ENCODE results near the gene ACR. TPM values are rescaled to one million over a fixed set of nuclear protein-coding genes. Genes with fewer than 3 reads are reported as not detected.

Gene ACR
- total and polyA plus RNA-seq, 4 donors, result 0.07 to 0.17 (median 0.12) TPM

- no peak for DNase-seq (ENCODE audit: low spot score)
- no peak overlapping the region for H3K27ac ChIP-seq (ENCODE audit: low read depth in 1 of 2, low read length in 2 of 2)
- no peak overlapping the region for H3K9ac ChIP-seq (ENCODE audit: low read depth in 1 of 2, low read length in 2 of 2)
- H3K27me3 ChIP-seq (ENCODE audit: control insufficient read depth in 4 of 4, insufficient read depth in 4 of 4, low read length in 3 of 4), result no peaks in the 10 kb centered on the region
- WGBS, result 80% methylated on average over 18 of the region's 18 CpGs
- TF ChIP-seq GABPA (IDR thresholded peaks at IDR 0.05 in 1 of 2, conservative IDR thresholded peaks at IDR 0.05 in 1 of 2) (no peak), NR2F2 (IDR thresholded peaks at IDR 0.05) (no peak), FOXA2 (IDR thresholded peaks at IDR 0.05) (no peak), EGR1 (IDR thresholded peaks at IDR 0.05; ENCODE audit: low read depth in 2 of 2) (no peak), SP1 (IDR thresholded peaks at IDR 0.05) (no peak), JUND (IDR thresholded peaks at IDR 0.05) (no peak), MAX (IDR thresholded peaks at IDR 0.05) (no peak), HNF4G (IDR thresholded peaks at IDR 0.05) (no peak), HNF4A (conservative IDR thresholded peaks at IDR 0.05) (no peak), ATF3 (IDR thresholded peaks at IDR 0.05) (no peak), RAD21 (IDR thresholded peaks at IDR 0.05) (no peak), FOXA1 (IDR thresholded peaks at IDR 0.05) (no peak)
- TF ChIP-seq, protein P1, sequence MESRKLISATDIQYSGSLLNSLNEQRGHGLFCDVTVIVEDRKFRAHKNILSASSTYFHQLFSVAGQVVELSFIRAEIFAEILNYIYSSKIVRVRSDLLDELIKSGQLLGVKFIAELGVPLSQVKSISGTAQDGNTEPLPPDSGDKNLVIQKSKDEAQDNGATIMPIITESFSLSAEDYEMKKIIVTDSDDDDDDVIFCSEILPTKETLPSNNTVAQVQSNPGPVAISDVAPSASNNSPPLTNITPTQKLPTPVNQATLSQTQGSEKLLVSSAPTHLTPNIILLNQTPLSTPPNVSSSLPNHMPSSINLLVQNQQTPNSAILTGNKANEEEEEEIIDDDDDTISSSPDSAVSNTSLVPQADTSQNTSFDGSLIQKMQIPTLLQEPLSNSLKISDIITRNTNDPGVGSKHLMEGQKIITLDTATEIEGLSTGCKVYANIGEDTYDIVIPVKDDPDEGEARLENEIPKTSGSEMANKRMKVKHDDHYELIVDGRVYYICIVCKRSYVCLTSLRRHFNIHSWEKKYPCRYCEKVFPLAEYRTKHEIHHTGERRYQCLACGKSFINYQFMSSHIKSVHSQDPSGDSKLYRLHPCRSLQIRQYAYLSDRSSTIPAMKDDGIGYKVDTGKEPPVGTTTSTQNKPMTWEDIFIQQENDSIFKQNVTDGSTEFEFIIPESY (IDR thresholded peaks at IDR 0.05), result no peak
- TF ChIP-seq, protein P2, sequence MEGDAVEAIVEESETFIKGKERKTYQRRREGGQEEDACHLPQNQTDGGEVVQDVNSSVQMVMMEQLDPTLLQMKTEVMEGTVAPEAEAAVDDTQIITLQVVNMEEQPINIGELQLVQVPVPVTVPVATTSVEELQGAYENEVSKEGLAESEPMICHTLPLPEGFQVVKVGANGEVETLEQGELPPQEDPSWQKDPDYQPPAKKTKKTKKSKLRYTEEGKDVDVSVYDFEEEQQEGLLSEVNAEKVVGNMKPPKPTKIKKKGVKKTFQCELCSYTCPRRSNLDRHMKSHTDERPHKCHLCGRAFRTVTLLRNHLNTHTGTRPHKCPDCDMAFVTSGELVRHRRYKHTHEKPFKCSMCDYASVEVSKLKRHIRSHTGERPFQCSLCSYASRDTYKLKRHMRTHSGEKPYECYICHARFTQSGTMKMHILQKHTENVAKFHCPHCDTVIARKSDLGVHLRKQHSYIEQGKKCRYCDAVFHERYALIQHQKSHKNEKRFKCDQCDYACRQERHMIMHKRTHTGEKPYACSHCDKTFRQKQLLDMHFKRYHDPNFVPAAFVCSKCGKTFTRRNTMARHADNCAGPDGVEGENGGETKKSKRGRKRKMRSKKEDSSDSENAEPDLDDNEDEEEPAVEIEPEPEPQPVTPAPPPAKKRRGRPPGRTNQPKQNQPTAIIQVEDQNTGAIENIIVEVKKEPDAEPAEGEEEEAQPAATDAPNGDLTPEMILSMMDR (IDR thresholded peaks at IDR 0.05; ENCODE audit: low read depth, low read length, missing input control), result no peak
- H3K9me3 ChIP-seq (ENCODE audit: control insufficient read depth in 4 of 4, low read length in 3 of 4), result no peaks in the 10 kb centered on the region
- no peak overlapping the region for H3K4me3 ChIP-seq (ENCODE audit: low read depth in 1 of 3, low read length in 3 of 3)
- H3K36me3 ChIP-seq (ENCODE audit: control insufficient read depth in 4 of 4, insufficient read depth in 3 of 4, low read depth in 1 of 4, low read length in 3 of 4), result no peaks in the 10 kb centered on the region
- peaks cover 13 to 44% (median 28%) of the 10 kb centered on the region in 4 donors for H3K4me1 ChIP-seq (ENCODE audit: control insufficient read depth in 4 of 4, insufficient read depth in 4 of 4, low read length in 3 of 4)
Measured at GRCh38 chr22:50695421-50696250, 42.4 kb upstream of the ACR start.

DNA sequence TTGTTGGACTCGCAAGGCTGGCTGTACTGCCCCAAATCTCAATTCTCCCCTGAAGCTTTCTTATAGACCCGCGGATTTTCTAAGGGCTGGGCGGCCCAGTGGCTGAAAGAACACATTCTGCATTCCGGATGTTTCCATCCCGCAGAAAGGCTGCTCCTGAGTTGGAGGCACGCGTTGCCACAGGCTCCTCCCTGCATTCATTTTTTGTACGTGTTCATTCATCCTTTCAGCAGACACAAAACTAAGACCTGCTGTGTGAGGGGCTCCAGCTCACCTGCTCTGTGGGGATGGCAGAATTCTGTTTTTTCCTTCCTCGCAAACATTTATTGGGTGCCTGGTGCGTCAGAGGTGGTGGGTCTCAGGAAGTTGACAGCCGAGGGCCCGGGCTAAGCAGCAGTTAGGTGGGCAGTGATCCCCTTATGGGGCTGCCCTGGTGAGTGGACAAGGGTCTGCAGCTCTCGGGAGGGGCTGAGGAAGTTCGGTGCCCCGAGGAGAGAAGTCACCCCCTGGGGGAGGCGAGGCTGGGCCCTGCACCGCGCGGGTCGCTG is 41.7 kb upstream of the ACR start:
- Histone ChIP-seq H3K36me3 (ENCODE audit: control insufficient read depth in 4 of 4, insufficient read depth in 3 of 4, low read depth in 1 of 4, low read length in 3 of 4) (no peaks in the 10 kb centered on the region), H3K9me3 (ENCODE audit: control insufficient read depth in 4 of 4, low read length in 3 of 4) (no peaks in the 10 kb centered on the region), H3K27ac (ENCODE audit: low read depth in 1 of 2, low read length in 2 of 2) (no peak overlapping the region), H3K9ac (ENCODE audit: low read depth in 1 of 2, low read length in 2 of 2) (no peak overlapping the region), H3K4me1 (ENCODE audit: control insufficient read depth in 4 of 4, insufficient read depth in 4 of 4, low read length in 3 of 4) (peaks cover 13 to 49% (median 34%) of the 10 kb centered on the region in 4 donors), H3K27me3 (ENCODE audit: control insufficient read depth in 4 of 4, insufficient read depth in 4 of 4, low read length in 3 of 4) (no peaks in the 10 kb centered on the region), H3K4me3 (ENCODE audit: low read depth in 1 of 3, low read length in 3 of 3) (no peak overlapping the region)
- DNase-seq (ENCODE audit: low spot score), result no peak
- TF ChIP-seq HNF4G (IDR thresholded peaks at IDR 0.05), result no peak
- no peak for TF ChIP-seq NR2F2 (IDR thresholded peaks at IDR 0.05)
- no peak for TF ChIP-seq ATF3 (IDR thresholded peaks at IDR 0.05)
- TF ChIP-seq SP1 (IDR thresholded peaks at IDR 0.05), result no peak
- TF ChIP-seq RXRA (IDR thresholded peaks at IDR 0.05), result no peak
- no peak for TF ChIP-seq FOXA1 (IDR thresholded peaks at IDR 0.05)
- TF ChIP-seq EGR1 (IDR thresholded peaks at IDR 0.05; ENCODE audit: low read depth in 2 of 2), result no peak
- no peak for TF ChIP-seq MAX (IDR thresholded peaks at IDR 0.05)
- TF ChIP-seq FOXA2 (IDR thresholded peaks at IDR 0.05), result no peak
- TF ChIP-seq, protein P2 (IDR thresholded peaks at IDR 0.05; ENCODE audit: low read depth, low read length, missing input control), result no peak
- no peak for TF ChIP-seq RAD21 (IDR thresholded peaks at IDR 0.05)
- TF ChIP-seq HNF4A (conservative IDR thresholded peaks at IDR 0.05), result no peak
- TF ChIP-seq, protein P1 (IDR thresholded peaks at IDR 0.05), result no peak
- TF ChIP-seq JUND (IDR thresholded peaks at IDR 0.05), result no peak
- no peak for TF ChIP-seq TAF1 (conservative IDR thresholded peaks at IDR 0.05)
- no peak for TF ChIP-seq YY1 (IDR thresholded peaks at IDR 0.05)
- no peak for TF ChIP-seq GABPA (IDR thresholded peaks at IDR 0.05 in 1 of 2, conservative IDR thresholded peaks at IDR 0.05 in 1 of 2)
- WGBS, result 70% methylated on average over 21 of the region's 21 CpGs

All from liver (tissue), 9 donors.